Fibroblast of lung (primary cell): ENCODE measurements around the gene CDC42SE2. TPM values are rescaled to one million over a fixed set of nuclear protein-coding genes. Genes with fewer than 3 reads are reported as not detected.

ENCODE experiments used
- DNase-seq, 2 donors: peaks; one replicate each; pipeline versions ENCODE4 v3.0.0 to v3.0.0-alpha.2; 2010; ENCODE audit warnings: low read depth in 2 of 2
- H2AFZ ChIP-seq: 2 replicates; pipeline ENCODE4 v1.5.1; 2012; ENCODE audit warnings: low read length, control low read depth, inconsistent platforms
- H3K27ac ChIP-seq: 2 replicates; pipeline ENCODE4 v1.5.1; 2011; ENCODE audit warnings: low read length, control low read depth; ENCODE audit not compliant: insufficient read depth
- H3K27me3 ChIP-seq: 2 replicates; pipeline ENCODE4 v1.5.1; 2011; ENCODE audit warnings: mild to moderate bottlenecking, low read length; ENCODE audit not compliant: control insufficient read depth, insufficient read depth
- H3K36me3 ChIP-seq: 2 replicates; pipeline ENCODE4 v1.5.1; 2011; ENCODE audit warnings: low read length; ENCODE audit not compliant: control insufficient read depth, insufficient read depth
- H3K4me1 ChIP-seq: 2 replicates; pipeline ENCODE4 v1.5.1; 2011; ENCODE audit warnings: low read length; ENCODE audit not compliant: control insufficient read depth, insufficient read depth; ENCODE audit errors: extremely low read depth
- H3K4me2 ChIP-seq: 2 replicates; pipeline ENCODE4 v1.5.1; 2011; ENCODE audit warnings: low read length, control low read depth; ENCODE audit not compliant: insufficient read depth; ENCODE audit errors: extremely low read depth
- H3K4me3 ChIP-seq, 4 experiments: fragments of 200-600 bp in 1 of 4; sonication (generic) in 1 of 4; replicated peaks in 1 of 4; 2 replicates each; pipeline ENCODE4 v1.5.1; 2011 to 2016; ENCODE audit warnings: low read length in 4 of 4, low read depth in 3 of 4, mild to moderate bottlenecking in 3 of 4, control low read depth in 2 of 4, inconsistent platforms in 1 of 4, mixed read lengths in 1 of 4; ENCODE audit not compliant: insufficient read depth in 1 of 4; ENCODE audit errors: control extremely low read depth in 1 of 4
- H3K79me2 ChIP-seq: 2 replicates; pipeline ENCODE4 v1.5.1; 2012; ENCODE audit warnings: mild to moderate bottlenecking, low read length, inconsistent platforms; ENCODE audit not compliant: control insufficient read depth, insufficient read depth
- H3K9ac ChIP-seq: 2 replicates; pipeline ENCODE4 v1.5.1; 2011; ENCODE audit warnings: mild to moderate bottlenecking, low read length, control low read depth; ENCODE audit not compliant: insufficient read depth
- H3K9me3 ChIP-seq: 2 replicates; pipeline ENCODE4 v1.5.1; 2012; ENCODE audit warnings: low read depth, low read length; ENCODE audit not compliant: control insufficient read depth, insufficient read depth
- H4K20me1 ChIP-seq: 2 replicates; pipeline ENCODE4 v1.5.1; 2011; ENCODE audit warnings: low read length; ENCODE audit not compliant: control insufficient read depth, insufficient read depth; ENCODE audit errors: extremely low read depth
- CTCF ChIP-seq, 2 donors: IDR thresholded peaks in 1 of 2; conservative IDR thresholded peaks in 1 of 2; 1 replicate in 1 of 2; 2 replicates in 1 of 2; pipeline ENCODE4 v1.5.1; 2011 to 2012; ENCODE audit warnings: low read length in 2 of 2, control low read depth in 1 of 2, inconsistent platforms in 1 of 2, low read depth in 1 of 2, mild to moderate bottlenecking in 1 of 2
- EZH2 ChIP-seq: IDR thresholded peaks from 2 replicates; pipeline ENCODE4 v1.5.1; 2012; ENCODE audit warnings: low read length, control low read depth, mild to moderate bottlenecking; ENCODE audit errors: missing control alignments
- polyA plus RNA-seq, 2 donors: library from polyadenylated mRNA; depleted of rRNA in 1 of 2; stranded (reverse) in 1 of 2; unstranded in 1 of 2; fragments of >200 nt; gene quantifications; 2 replicates each; pipeline ENCODE4 v1.2.1, GENCODE V29; 2011 to 2012; ENCODE audit warnings: missing spikeins in 1 of 2
- total RNA-seq: library from RNA; depleted of rRNA; stranded (reverse); fragments of >200 nt; gene quantifications from 2 replicates; pipeline ENCODE4 v1.2.1, GENCODE V29; 2014

The CDC42SE2 gene
- total and polyA plus RNA-seq, 2 donors (not counting 1 experiment from before 2014, with no cell fraction given) = 26.1 to 26.5 TPM

GRCh38 chr5:131423056-131423455 is 159.2 kb downstream of the CDC42SE2 start:
- Histone ChIP-seq H3K9ac (no peak overlapping the region), H3K4me1 (no peaks in the 10 kb centered on the region), H3K9me3 (no peaks in the 10 kb centered on the region), H3K79me2 (no peaks in the 10 kb centered on the region), H2AFZ (no peak overlapping the region), H3K27me3 (no peaks in the 10 kb centered on the region), H4K20me1 (no peaks in the 10 kb centered on the region), H3K4me2 (no peak overlapping the region), H3K27ac (no peak overlapping the region), H3K36me3 (peaks cover 1% of the 10 kb centered on the region), H3K4me3 (no peak overlapping the region)
- TF ChIP-seq CTCF (conservative IDR thresholded peaks at IDR 0.05 in 1 of 2, IDR thresholded peaks at IDR 0.05 in 1 of 2; ENCODE audit: low read depth in 1 of 2, low read length in 2 of 2) (peak; percentile 27 to 69), EZH2 (no peak)
- DNase-seq = peak; percentile 19 to 59

GRCh38 chr5:131426011-131426410 is 162.2 kb downstream of the CDC42SE2 start:
- no peaks in the 10 kb centered on the region for H4K20me1 ChIP-seq
- no peak overlapping the region for H3K4me3 ChIP-seq
- H3K27ac ChIP-seq = no peak overlapping the region
- no peaks in the 10 kb centered on the region for H3K79me2 ChIP-seq
- H2AFZ ChIP-seq = no peak overlapping the region
- no peaks in the 10 kb centered on the region for H3K9me3 ChIP-seq
- peaks cover 4% of the 10 kb centered on the region for H3K4me1 ChIP-seq
- H3K36me3 ChIP-seq = peaks cover 1% of the 10 kb centered on the region
- no peaks in the 10 kb centered on the region for H3K27me3 ChIP-seq
- DNase-seq = no peak
- TF ChIP-seq EZH2 = no peak
- TF ChIP-seq CTCF (conservative IDR thresholded peaks at IDR 0.05 in 1 of 2, IDR thresholded peaks at IDR 0.05 in 1 of 2; ENCODE audit: low read depth in 1 of 2, low read length in 2 of 2) = no peak
- no peak overlapping the region for H3K9ac ChIP-seq
- H3K4me2 ChIP-seq = no peak overlapping the region

- no peak overlapping the region for H3K4me2 ChIP-seq
- no peaks in the 10 kb centered on the region for H4K20me1 ChIP-seq
- H3K27ac ChIP-seq = no peak overlapping the region
- H3K9me3 ChIP-seq = no peaks in the 10 kb centered on the region
- H3K4me1 ChIP-seq = peaks cover 4% of the 10 kb centered on the region
- DNase-seq = peak; percentile 15 to 51
- no peaks in the 10 kb centered on the region for H3K27me3 ChIP-seq
- H3K79me2 ChIP-seq = no peaks in the 10 kb centered on the region
- TF ChIP-seq CTCF (conservative IDR thresholded peaks at IDR 0.05 in 1 of 2, IDR thresholded peaks at IDR 0.05 in 1 of 2; ENCODE audit: low read depth in 1 of 2, low read length in 2 of 2) = no peak
- TF ChIP-seq EZH2 = no peak
- no peak overlapping the region for H2AFZ ChIP-seq
- H3K4me3 ChIP-seq = no peak overlapping the region
- H3K36me3 ChIP-seq = peaks cover 1% of the 10 kb centered on the region
- H3K9ac ChIP-seq = no peak overlapping the region
Observed at GRCh38 chr5:131430794-131431193, 166.9 kb downstream of the CDC42SE2 start.
